GM21619 (cell line): ENCODE measurements around the gene B3GNT2.
"Not testable (repeated sequence)": the region's sequence is repeated elsewhere in the genome, so short reads cannot be mapped to it uniquely, and the experiment has no call there.

Experiments used
- ATAC-seq: cut with Tn5 transposase; IDR thresholded peaks from one replicate; pipeline ENCODE4 v1.9.1; 2021; ENCODE audit not compliant: unreplicated experiment

B3GNT2 gene

GRCh38 chr2:62234755-62235655 lies 39.1 kb downstream of the B3GNT2 start:
- no peak for ATAC-seq

- ATAC-seq: no peak
Measured at GRCh38 chr2:62236499-62236898, 40.6 kb downstream of the B3GNT2 start.

GRCh38 chr2:62238236-62238635 lies 42.3 kb downstream of the B3GNT2 start:
- ATAC-seq: no peak

GRCh38 chr2:62240546-62240945 lies 44.6 kb downstream of the B3GNT2 start:
- ATAC-seq: no peak

- no peak for ATAC-seq
Measured at GRCh38 chr2:62243983-62244382, 48.1 kb downstream of the B3GNT2 start.

- ATAC-seq: no peak
Measured at GRCh38 chr2:62248226-62248625, 52.3 kb downstream of the B3GNT2 start.

- ATAC-seq: no peak
Measured at GRCh38 chr2:62250239-62250638, 54.3 kb downstream of the B3GNT2 start.

GRCh38 chr2:62254424-62255266 lies 58.7 kb downstream of the B3GNT2 start:
- ATAC-seq: no peak

- no peak for ATAC-seq
Measured at GRCh38 chr2:62257466-62257865, 61.6 kb downstream of the B3GNT2 start.

GRCh38 chr2:62263076-62263715 lies 67.3 kb downstream of the B3GNT2 start:
- no peak for ATAC-seq

GRCh38 chr2:62264186-62264585 lies 68.3 kb downstream of the B3GNT2 start:
- ATAC-seq: no peak

GRCh38 chr2:62265106-62265505 lies 69.2 kb downstream of the B3GNT2 start:
- no peak for ATAC-seq

- no peak for ATAC-seq
Measured at GRCh38 chr2:62266433-62267038, 70.6 kb downstream of the B3GNT2 start.

GRCh38 chr2:62267696-62268095 lies 71.8 kb downstream of the B3GNT2 start:
- ATAC-seq: no peak

GRCh38 chr2:62268681-62269188 lies 72.8 kb downstream of the B3GNT2 start:
- ATAC-seq: not testable (repeated sequence)

- ATAC-seq: no peak
Measured at GRCh38 chr2:62270728-62271127, 74.8 kb downstream of the B3GNT2 start.
